VCaP (cell line): ENCODE measurements around the gene FAM219A.

Source experiments
- H3K27ac ChIP-seq: fragments of 450-650 bp; 2 replicates; pipeline ENCODE4 v1.5.1; 2017
- CTCF ChIP-seq: fragments of 450-650 bp; conservative IDR thresholded peaks from 2 replicates; pipeline ENCODE4 v1.5.1; 2017; ENCODE audit warnings: mild to moderate bottlenecking, moderate library complexity

Gene FAM219A

GRCh38 chr9:34409154-34409553 lies 49.2 kb downstream of the FAM219A start:
- H3K27ac ChIP-seq = no peak overlapping the region
- TF ChIP-seq CTCF = no peak

- no peak for TF ChIP-seq CTCF
- H3K27ac ChIP-seq = no peak overlapping the region
Measured at GRCh38 chr9:34408173-34408572, 50.2 kb downstream of the FAM219A start.

- TF ChIP-seq CTCF = no peak; the same call in 1 of the 2 replicates
Measured at GRCh38 chr9:34406219-34406618, 52.2 kb downstream of the FAM219A start.

GRCh38 chr9:34405719-34406118 lies 52.7 kb downstream of the FAM219A start:
- no peak for TF ChIP-seq CTCF
- H3K27ac ChIP-seq = no peak overlapping the region; the same call in 1 of the 2 replicates

More at GRCh38 chr9:34406219-34406618, 52.2 kb downstream of the FAM219A start:
- no peak overlapping the region; the same call in 1 of the 2 replicates for H3K27ac ChIP-seq

- H3K27ac ChIP-seq = peak overlapping the region; percentile 5; the same call in 1 of the 2 replicates
- peak; percentile 97 for TF ChIP-seq CTCF
Measured at GRCh38 chr9:34403554-34404380, 54.6 kb downstream of the FAM219A start.

- H3K27ac ChIP-seq = no peak overlapping the region
- TF ChIP-seq CTCF = no peak
Measured at GRCh38 chr9:34400686-34401602, 57.4 kb downstream of the FAM219A start.

GRCh38 chr9:34400275-34400674 lies 58.1 kb downstream of the FAM219A start:
- H3K27ac ChIP-seq = no peak overlapping the region
- TF ChIP-seq CTCF = no peak
